HG02973 (cell line): ENCODE data around the gene TXLNG.

Experiments
- ATAC-seq: cut with Tn5 transposase; IDR thresholded peaks from one replicate; pipeline ENCODE4 v1.9.1; 2021; ENCODE audit warnings: moderate library complexity; ENCODE audit not compliant: unreplicated experiment

TXLNG gene

GRCh38 chrX:16785247-16786138 is 773 bp upstream of the TXLNG start:
- ATAC-seq: no peak

- peak; percentile 30 for ATAC-seq
Measured at GRCh38 chrX:16786791-16787735, 797 bp downstream of the TXLNG start.

- ATAC-seq: no peak
Measured at GRCh38 chrX:16788477-16788876, 2.2 kb downstream of the TXLNG start.

- ATAC-seq: no peak
Measured at GRCh38 chrX:16796298-16796697, 10.0 kb downstream of the TXLNG start.

GRCh38 chrX:16797358-16797757 is 11.1 kb downstream of the TXLNG start:
- ATAC-seq: no peak

- no peak for ATAC-seq
Measured at GRCh38 chrX:16797841-16798240, 11.6 kb downstream of the TXLNG start.

GRCh38 chrX:16804923-16805464 is 18.7 kb downstream of the TXLNG start:
- ATAC-seq: no peak

GRCh38 chrX:16807548-16807947 is 21.3 kb downstream of the TXLNG start:
- no peak for ATAC-seq

- no peak for ATAC-seq
Measured at GRCh38 chrX:16807976-16808542, 21.8 kb downstream of the TXLNG start.

GRCh38 chrX:16814597-16814996 is 28.3 kb downstream of the TXLNG start:
- no peak for ATAC-seq

GRCh38 chrX:16819634-16820033 is 33.4 kb downstream of the TXLNG start:
- no peak for ATAC-seq

GRCh38 chrX:16822723-16823122 is 36.5 kb downstream of the TXLNG start:
- no peak for ATAC-seq

- no peak for ATAC-seq
Measured at GRCh38 chrX:16825264-16826035, 39.2 kb downstream of the TXLNG start.

- ATAC-seq: no peak
Measured at GRCh38 chrX:16826207-16826606, 39.9 kb downstream of the TXLNG start.

GRCh38 chrX:16827225-16827624 is 41.0 kb downstream of the TXLNG start:
- no peak for ATAC-seq

GRCh38 chrX:16828124-16828908 is 42.0 kb downstream of the TXLNG start:
- no peak for ATAC-seq

- ATAC-seq: no peak
Measured at GRCh38 chrX:16832301-16832700, 46.0 kb downstream of the TXLNG start.

GRCh38 chrX:16834806-16835205 is 48.5 kb downstream of the TXLNG start:
- no peak for ATAC-seq

GRCh38 chrX:16836371-16836770 is 50.1 kb downstream of the TXLNG start:
- no peak for ATAC-seq
